Retina (tissue), 1 donor: ENCODE data around the gene MTX2.
A peak's percentile ranks its signal among the peaks of the same experiment; 100 is the strongest.
"Not testable (repeated sequence)": the region's sequence is repeated elsewhere in the genome, so short reads cannot be mapped to it uniquely, and the experiment has no call there.

Source experiments
- DNase-seq: peaks from one replicate; pipeline ENCODE4 v3.0.0-alpha.2; 2016

The MTX2 gene

GRCh38 chr2:176291335-176291734, 22.1 kb downstream of the MTX2 start:
- no peak for DNase-seq

DNA sequence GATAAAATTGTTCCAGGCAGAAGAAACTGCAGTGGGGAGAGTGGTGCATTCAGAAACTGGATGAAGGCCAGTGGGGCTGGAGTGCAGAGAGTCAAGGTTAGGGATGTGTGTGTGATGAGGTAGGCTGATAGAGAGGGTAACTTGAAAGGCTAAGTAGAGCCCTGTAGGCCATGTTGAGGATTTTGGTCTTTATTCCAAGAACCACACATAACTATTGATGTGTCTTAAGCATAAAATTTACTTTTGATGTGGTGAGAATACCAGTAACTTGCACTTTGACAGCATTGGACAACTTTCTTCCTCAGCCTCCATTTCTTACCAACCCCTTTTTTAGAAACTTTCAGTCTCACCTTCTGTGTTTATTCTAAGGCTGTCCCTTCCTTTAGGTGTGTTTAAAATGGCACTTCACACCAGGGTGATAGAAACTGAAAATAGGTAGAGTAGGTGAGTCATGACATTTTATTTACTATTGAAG, 22.6 kb downstream of the MTX2 start:
- DNase-seq, result no peak

DNA sequence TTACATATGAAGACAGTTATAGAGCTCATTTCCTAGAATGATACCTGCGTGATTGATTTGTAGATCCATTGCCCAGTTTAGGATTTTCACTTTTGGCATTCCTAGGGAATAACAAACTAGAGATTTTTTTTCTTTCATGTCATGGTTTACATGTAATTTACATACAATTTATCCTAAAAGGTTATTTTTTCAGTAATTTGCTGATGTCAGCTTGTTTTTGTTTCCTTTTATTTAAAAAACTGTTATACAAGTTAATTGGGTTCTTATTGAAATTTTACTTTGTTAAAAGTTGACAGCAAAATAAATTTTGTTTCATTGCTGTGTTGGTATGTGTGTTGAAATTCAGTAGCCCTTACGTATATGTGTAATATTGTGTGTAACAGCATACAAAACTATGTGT, 23.4 kb downstream of the MTX2 start:
- no peak for DNase-seq

GRCh38 chr2:176293334-176293733, 24.1 kb downstream of the MTX2 start:
- no peak for DNase-seq

- DNase-seq, result peak; percentile 41
Observed at GRCh38 chr2:176297067-176297466, 27.8 kb downstream of the MTX2 start.

- no peak for DNase-seq
Observed at GRCh38 chr2:176297737-176298136, 28.5 kb downstream of the MTX2 start.

- DNase-seq, result not testable (repeated sequence)
Observed at GRCh38 chr2:176306020-176306419, 36.8 kb downstream of the MTX2 start.

DNA sequence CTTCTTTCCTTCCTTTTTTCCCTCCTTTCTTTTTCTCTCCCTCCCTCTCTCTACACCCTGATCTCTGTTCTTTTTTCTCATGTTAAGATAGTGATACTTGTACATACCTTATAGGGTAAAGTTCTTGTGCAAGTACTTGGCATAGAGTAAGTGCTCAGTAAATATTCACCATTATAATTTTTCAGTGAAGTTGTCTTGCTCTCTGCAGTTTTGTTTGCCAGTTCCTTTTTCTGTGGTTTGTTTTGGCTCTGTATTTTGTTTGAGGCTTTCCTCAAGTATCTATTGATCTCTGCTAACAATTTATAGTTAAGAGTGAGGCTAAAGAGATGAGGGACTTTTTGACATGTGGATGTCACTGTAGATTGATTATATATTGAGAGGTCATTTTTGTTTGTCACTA, 48.0 kb downstream of the MTX2 start:
- no peak for DNase-seq

- no peak for DNase-seq
Observed at GRCh38 chr2:176317623-176318065, 48.4 kb downstream of the MTX2 start.

DNA sequence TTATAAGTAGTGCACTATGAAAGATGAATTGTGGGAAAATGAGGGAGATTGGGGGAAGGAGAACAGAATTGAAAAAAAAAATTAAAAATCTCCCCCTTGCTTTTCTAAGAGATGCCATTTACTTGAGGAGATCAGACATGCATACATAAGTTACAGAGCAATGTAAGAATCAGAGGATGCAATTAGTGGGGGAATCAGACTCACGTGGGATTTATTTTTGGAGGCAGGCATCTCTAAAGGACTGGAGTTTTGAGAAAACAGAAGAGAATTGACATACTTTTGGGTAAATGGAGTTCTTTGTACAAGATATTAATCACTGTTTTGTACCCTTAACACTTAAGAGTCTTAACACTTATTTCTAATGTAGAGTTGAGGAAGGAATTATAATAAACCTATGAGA, 52.7 kb downstream of the MTX2 start:
- no peak for DNase-seq

DNA sequence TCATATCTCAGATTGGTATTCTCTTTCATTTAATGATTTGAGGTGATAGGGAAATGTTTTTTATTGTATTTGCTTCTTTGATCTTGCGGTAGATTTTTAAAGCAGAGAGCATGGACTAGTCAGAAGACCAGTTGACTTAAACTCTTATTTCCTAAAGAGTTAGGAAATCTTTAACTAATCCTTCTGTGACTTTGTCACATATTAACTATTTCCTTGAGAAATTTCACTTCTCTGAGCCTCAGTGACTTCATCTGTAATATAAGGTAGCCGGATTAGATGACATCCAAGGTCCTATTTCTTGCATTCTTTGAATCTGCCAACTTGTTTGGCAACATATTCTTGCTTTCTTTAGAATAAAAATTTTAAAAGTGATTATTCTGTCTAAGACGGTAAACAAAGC, 55.6 kb downstream of the MTX2 start:
- DNase-seq, result no peak

GRCh38 chr2:176325732-176326131, 56.5 kb downstream of the MTX2 start:
- DNase-seq, result peak; percentile 40

DNA sequence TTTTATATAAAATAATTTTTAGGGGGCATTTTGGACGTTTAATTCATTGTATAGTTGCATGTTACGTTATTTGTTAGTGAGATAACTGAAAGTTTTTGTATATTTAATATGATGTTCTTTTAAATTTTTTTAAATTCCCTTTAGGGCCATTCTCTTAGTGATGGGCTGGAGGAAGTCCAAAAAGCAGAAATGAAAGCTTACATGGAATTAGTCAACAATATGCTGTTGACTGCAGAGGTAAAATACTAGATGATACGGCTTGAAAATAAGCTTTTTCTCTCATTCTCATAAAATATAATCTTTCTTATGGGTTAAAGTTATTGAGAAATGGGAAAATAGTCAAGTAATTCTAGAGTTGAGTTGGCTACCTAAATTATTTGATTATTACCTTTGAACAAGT, 58.9 kb downstream of the MTX2 start:
- no peak for DNase-seq

- DNase-seq, result no peak
Observed at GRCh38 chr2:176330612-176331011, 61.4 kb downstream of the MTX2 start.

DNA sequence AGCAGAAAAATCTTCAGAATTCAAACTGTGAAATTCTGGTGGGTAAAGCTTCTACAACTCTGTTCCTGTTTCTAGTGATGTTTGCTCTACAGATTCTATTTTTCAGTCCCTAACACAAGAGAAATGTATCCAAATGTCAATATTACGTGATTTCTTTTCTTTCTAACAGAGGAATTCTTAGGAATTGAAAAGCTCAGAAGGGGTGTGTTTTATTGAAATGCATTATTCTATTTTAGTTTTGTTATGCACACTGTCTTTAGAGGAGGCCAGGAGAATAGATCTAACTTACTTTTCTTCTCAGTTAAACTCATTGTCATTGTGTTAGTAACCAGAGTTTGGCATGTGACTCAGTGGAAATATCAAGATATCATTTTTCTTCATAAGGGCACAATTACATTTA, 62.4 kb downstream of the MTX2 start:
- no peak for DNase-seq

GRCh38 chr2:176334729-176335128, 65.5 kb downstream of the MTX2 start:
- no peak for DNase-seq

DNA sequence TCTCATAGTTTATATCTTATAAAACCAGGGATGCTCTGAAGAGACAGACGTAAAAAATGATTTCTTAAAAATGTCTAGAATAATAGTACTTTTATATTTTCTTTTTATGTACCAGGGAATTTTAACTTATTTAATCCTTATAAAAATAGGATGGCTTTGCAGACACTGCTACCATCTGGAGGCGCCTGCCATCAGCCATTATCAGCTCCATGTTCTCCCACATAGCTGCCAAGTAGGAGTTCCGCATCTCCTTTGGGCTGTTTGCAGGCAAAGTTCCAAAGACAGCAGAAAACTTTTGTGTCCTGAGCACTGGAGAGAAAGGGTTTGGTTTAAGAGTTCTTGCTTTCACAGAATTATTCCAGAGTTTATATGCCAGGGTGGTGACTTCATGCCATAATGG, 69.2 kb downstream of the MTX2 start:
- no peak for DNase-seq

- no peak for DNase-seq
Observed at GRCh38 chr2:176339208-176339607, 70.0 kb downstream of the MTX2 start.

DNA sequence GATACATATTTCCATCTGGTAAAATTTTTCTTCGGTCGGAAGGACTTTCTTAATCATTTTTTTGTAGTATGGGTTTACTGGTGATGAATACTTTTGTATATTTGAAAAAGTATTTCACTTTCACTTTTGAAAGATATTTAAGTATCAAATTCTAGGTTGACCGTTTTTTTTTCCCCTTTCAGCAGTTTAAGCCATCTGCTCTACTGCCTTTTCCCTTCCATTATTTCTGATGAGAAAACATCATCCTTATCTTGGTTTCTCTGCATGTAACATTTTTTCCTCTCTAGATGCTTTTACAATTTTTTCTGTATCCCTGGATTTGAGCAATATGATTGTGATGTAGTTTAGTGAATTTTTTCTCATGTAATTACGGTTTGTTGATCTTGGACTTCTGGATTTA, 87.0 kb downstream of the MTX2 start:
- DNase-seq, result no peak

GRCh38 chr2:176364273-176364977, 95.2 kb downstream of the MTX2 start:
- DNase-seq, result no peak

- DNase-seq, result no peak
Observed at GRCh38 chr2:176368349-176368748, 99.1 kb downstream of the MTX2 start.

DNA sequence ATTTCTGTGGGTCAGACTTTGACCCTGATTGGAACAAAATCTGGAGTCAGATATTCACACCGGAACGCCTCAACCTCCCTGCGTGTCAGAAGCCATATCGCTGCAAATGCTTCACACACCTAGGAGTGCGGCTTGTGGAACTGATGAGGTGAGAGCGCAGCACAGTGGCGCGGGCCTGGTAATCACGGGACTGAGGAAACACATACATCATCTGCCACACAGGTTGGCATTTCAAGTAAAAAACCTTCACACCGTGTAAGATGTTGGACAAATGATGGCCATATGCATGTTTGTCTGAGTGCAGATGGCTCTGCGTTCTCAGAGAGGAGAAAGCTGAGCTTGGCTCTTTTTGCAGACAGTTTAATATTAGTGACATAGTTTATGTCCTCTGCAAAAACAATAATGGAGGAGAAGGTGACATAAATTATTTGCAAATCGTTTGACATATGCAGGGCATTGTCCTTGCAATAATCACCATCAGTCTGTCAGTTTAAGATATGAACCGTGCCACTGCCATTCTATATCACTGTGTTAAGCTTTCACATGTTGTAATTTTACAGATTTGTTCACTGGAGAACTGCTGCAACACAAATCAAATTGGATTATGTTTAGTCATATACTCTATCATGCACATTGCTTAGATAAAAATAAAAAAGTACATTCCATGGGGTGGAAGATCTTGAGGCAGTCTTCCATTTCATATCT, 101.4 kb downstream of the MTX2 start:
- DNase-seq, result peak; percentile 17

- not testable (repeated sequence) for DNase-seq
Observed at GRCh38 chr2:176373155-176373554, 103.9 kb downstream of the MTX2 start.

- no peak for DNase-seq
Observed at GRCh38 chr2:176378323-176378722, 109.1 kb downstream of the MTX2 start.

- DNase-seq, result no peak
Observed at GRCh38 chr2:176380341-176380740, 111.1 kb downstream of the MTX2 start.
